ENCODE measurements around the gene EML4.

GRCh38 chr2:42252464-42252863 lies 83.3 kb downstream of the EML4 start:
- TF ChIP-seq CTCF (optimal IDR thresholded peaks at IDR 0.05 in 1 of 3, IDR thresholded peaks at IDR 0.05 in 1 of 3, conservative IDR thresholded peaks at IDR 0.05 in 1 of 3; ENCODE audit: extremely low read depth in 1 of 3, insufficient read depth in 2 of 3, low read length in 3 of 3) (no peak), EZH2 (IDR thresholded peaks at IDR 0.05; ENCODE audit: low read length) (no peak)

Measured in keratinocyte (primary cell).